Measurements from ENCODE around the gene PSENEN.
"Not testable (repeated sequence)": the region's sequence is repeated elsewhere in the genome, so short reads cannot be mapped to it uniquely, and the experiment has no call there.

Gene PSENEN

GRCh38 chr19:35718345-35719041 is 27.0 kb upstream of the PSENEN start:
- no peak for DNase-seq (ENCODE audit: low read depth)

- DNase-seq (ENCODE audit: low read depth): no peak
These were observed 25.9 kb upstream of the PSENEN start for GRCh38 chr19:35719402-35720162.

- DNase-seq (ENCODE audit: low read depth): no peak
These were observed 25.3 kb upstream of the PSENEN start for GRCh38 chr19:35720163-35720524.

GRCh38 chr19:35720648-35721047 is 24.8 kb upstream of the PSENEN start:
- DNase-seq (ENCODE audit: low read depth): no peak

GRCh38 chr19:35721374-35721773 is 24.1 kb upstream of the PSENEN start:
- DNase-seq (ENCODE audit: low read depth): no peak

- no peak for DNase-seq (ENCODE audit: low read depth)
These were observed 23.0 kb upstream of the PSENEN start for GRCh38 chr19:35722461-35722860.

- no peak for DNase-seq (ENCODE audit: low read depth)
These were observed 22.6 kb upstream of the PSENEN start for GRCh38 chr19:35722897-35723296.

- DNase-seq (ENCODE audit: low read depth): no peak
These were observed 21.8 kb upstream of the PSENEN start for GRCh38 chr19:35723671-35724070.

- not testable (repeated sequence) for DNase-seq (ENCODE audit: low read depth)
These were observed 21.3 kb upstream of the PSENEN start for GRCh38 chr19:35724132-35724531.

GRCh38 chr19:35724560-35724959 is 20.9 kb upstream of the PSENEN start:
- DNase-seq (ENCODE audit: low read depth): no peak

GRCh38 chr19:35725216-35725861 is 20.1 kb upstream of the PSENEN start:
- no peak for DNase-seq (ENCODE audit: low read depth)

GRCh38 chr19:35727053-35727955 is 18.1 kb upstream of the PSENEN start:
- no peak for DNase-seq (ENCODE audit: low read depth)

- DNase-seq (ENCODE audit: low read depth): no peak
These were observed 17.3 kb upstream of the PSENEN start for GRCh38 chr19:35727956-35728706.

- no peak for DNase-seq (ENCODE audit: low read depth)
These were observed 16.4 kb upstream of the PSENEN start for GRCh38 chr19:35729021-35729420.

- DNase-seq (ENCODE audit: low read depth): no peak
These were observed 15.7 kb upstream of the PSENEN start for GRCh38 chr19:35729763-35730162.

- no peak for DNase-seq (ENCODE audit: low read depth)
These were observed 15.1 kb upstream of the PSENEN start for GRCh38 chr19:35730326-35730725.

- DNase-seq (ENCODE audit: low read depth): no peak
These were observed 14.1 kb upstream of the PSENEN start for GRCh38 chr19:35731353-35731752.

- no peak for DNase-seq (ENCODE audit: low read depth)
These were observed 13.6 kb upstream of the PSENEN start for GRCh38 chr19:35731779-35732405.

- no peak for DNase-seq (ENCODE audit: low read depth)
These were observed 12.8 kb upstream of the PSENEN start for GRCh38 chr19:35732540-35733179.
